Keratinocyte (primary cell): ENCODE data around the gene ERFE.

Source experiments
- EZH2 ChIP-seq: IDR thresholded peaks from one replicate; pipeline ENCODE4 v1.6.1; 2012; ENCODE audit warnings: inconsistent platforms, mild to moderate bottlenecking, low read length, moderate library complexity
- TF ChIP-seq, protein P1 (sequence below), 3 experiments: IDR thresholded peaks in 1 of 3; conservative IDR thresholded peaks in 1 of 3; optimal IDR thresholded peaks in 1 of 3; 2 replicates in 2 of 3; 3 replicates in 1 of 3; pipeline versions ENCODE3 to v1.5.1; 2011; ENCODE audit warnings: low read length in 3 of 3, mild to moderate bottlenecking in 3 of 3, moderate library complexity in 2 of 3, control low read depth in 1 of 3, inconsistent platforms in 1 of 3; ENCODE audit not compliant: insufficient read depth in 2 of 3; ENCODE audit errors: extremely low read depth in 1 of 3

DNA sequence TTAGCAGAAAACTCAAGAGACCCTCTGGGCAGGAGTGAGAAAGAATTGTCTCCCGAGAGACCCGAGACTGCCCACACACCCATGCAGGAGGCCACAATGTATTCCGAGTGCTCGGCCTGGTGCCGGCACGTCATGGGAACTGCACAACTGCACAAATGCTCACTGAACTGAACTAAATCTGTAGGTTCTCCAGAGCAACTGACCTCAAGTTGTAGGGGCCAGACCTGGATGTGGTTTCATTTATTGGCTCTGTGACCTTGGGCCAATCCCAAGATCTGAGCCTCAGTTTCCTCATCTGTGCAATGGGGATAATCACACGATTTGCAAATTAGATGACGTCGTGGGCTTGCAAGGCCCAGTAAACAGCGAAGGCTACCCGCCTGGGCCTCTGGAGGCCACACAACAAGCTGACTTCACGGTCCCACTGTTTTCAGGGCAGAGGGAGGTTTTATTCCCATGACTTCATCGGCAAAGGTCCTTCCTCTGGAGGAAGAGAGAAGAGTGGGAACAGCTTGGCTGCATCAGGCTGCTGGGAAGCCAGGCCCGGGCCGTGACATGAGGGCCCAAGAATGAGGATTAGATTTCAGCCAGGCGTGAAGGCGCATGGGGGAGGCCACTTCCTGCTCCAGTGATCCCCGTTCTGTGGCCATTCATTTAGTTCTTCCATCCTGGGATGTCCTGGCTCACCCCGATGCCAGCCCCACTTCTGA, 3.6 kb upstream of the ERFE start:
- TF ChIP-seq, protein P1, sequence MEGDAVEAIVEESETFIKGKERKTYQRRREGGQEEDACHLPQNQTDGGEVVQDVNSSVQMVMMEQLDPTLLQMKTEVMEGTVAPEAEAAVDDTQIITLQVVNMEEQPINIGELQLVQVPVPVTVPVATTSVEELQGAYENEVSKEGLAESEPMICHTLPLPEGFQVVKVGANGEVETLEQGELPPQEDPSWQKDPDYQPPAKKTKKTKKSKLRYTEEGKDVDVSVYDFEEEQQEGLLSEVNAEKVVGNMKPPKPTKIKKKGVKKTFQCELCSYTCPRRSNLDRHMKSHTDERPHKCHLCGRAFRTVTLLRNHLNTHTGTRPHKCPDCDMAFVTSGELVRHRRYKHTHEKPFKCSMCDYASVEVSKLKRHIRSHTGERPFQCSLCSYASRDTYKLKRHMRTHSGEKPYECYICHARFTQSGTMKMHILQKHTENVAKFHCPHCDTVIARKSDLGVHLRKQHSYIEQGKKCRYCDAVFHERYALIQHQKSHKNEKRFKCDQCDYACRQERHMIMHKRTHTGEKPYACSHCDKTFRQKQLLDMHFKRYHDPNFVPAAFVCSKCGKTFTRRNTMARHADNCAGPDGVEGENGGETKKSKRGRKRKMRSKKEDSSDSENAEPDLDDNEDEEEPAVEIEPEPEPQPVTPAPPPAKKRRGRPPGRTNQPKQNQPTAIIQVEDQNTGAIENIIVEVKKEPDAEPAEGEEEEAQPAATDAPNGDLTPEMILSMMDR (optimal IDR thresholded peaks at IDR 0.05 in 1 of 3, IDR thresholded peaks at IDR 0.05 in 1 of 3, conservative IDR thresholded peaks at IDR 0.05 in 1 of 3; ENCODE audit: extremely low read depth in 1 of 3, insufficient read depth in 2 of 3, low read length in 3 of 3), result no peak
- no peak for TF ChIP-seq EZH2
